Measurements from ENCODE around the gene SCNN1G. TPM values are rescaled to one million over a fixed set of nuclear protein-coding genes. Genes with fewer than 3 reads are reported as not detected.

The SCNN1G gene
- total RNA-seq, 2 experiments from 2014 or later, result not detected

DNA sequence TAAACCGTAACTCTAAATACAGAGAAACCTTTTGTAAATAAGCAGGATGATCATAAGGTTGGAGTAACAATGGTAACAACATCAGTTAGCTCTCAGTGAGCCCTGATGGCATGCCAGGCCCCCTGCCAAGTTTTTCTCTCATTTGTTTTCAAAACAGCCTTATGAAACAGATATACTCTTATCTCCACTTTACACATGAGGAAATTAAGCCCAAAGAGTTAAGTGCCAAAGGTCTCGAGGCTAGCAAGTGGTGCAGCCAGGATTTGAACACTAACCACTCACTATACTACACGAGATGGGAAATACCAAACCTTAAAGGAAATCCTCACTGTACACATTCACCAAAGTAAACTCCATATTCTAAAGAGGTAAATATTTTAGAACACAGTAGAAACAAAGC, 48.3 kb upstream of the SCNN1G start:
- Histone ChIP-seq H3K9me3 (ENCODE audit: low read length) (peaks cover 17% of the 10 kb centered on the region; the same call in 1 of the 2 replicates), H2AFZ (ENCODE audit: low read length) (no peak overlapping the region), H3K36me3 (ENCODE audit: insufficient read depth, low read length) (no peaks in the 10 kb centered on the region), H3K79me2 (ENCODE audit: insufficient read depth, low read depth, low read length) (peaks cover 59% of the 10 kb centered on the region), H3K4me1 (ENCODE audit: insufficient read depth, low read length, poor library complexity, severe bottlenecking) (peaks cover 20% of the 10 kb centered on the region), H3K27ac (ENCODE audit: low read depth, low read length, poor library complexity, severe bottlenecking) (no peak overlapping the region), H3K4me2 (ENCODE audit: low read length) (no peak overlapping the region), H3K4me3 (ENCODE audit: low read depth, low read length, poor library complexity, severe bottlenecking) (no peak overlapping the region), H4K20me1 (ENCODE audit: insufficient read depth, low read length) (peaks cover 14% of the 10 kb centered on the region), H3K9me2 (ENCODE audit: insufficient read depth, low read length) (no peaks in the 10 kb centered on the region)
- intact Hi-C loops (cut with micrococcal nuclease; ENCODE audit: unreplicated experiment), result no loop called here
- BruUV-seq (replicated peaks), result no TSS peak
- ChIA-PET POLR2A (interaction anchor here (0.8 kb wide), 1 partner anchor 8 kb away, joined by 6 read pairs; no protein-coding TSS in a partner anchor), CTCF (ENCODE audit: unreplicated experiment) (no interaction called here)
- TF ChIP-seq, protein P1, sequence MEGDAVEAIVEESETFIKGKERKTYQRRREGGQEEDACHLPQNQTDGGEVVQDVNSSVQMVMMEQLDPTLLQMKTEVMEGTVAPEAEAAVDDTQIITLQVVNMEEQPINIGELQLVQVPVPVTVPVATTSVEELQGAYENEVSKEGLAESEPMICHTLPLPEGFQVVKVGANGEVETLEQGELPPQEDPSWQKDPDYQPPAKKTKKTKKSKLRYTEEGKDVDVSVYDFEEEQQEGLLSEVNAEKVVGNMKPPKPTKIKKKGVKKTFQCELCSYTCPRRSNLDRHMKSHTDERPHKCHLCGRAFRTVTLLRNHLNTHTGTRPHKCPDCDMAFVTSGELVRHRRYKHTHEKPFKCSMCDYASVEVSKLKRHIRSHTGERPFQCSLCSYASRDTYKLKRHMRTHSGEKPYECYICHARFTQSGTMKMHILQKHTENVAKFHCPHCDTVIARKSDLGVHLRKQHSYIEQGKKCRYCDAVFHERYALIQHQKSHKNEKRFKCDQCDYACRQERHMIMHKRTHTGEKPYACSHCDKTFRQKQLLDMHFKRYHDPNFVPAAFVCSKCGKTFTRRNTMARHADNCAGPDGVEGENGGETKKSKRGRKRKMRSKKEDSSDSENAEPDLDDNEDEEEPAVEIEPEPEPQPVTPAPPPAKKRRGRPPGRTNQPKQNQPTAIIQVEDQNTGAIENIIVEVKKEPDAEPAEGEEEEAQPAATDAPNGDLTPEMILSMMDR (conservative IDR thresholded peaks at IDR 0.05; ENCODE audit: low read length), result no peak
- TF ChIP-seq EZH2phosphoT487 (IDR thresholded peaks at IDR 0.05; ENCODE audit: borderline replicate concordance, low read depth, low read length), result no peak
- DNase-seq (ENCODE audit: low spot score), result no peak

DNA sequence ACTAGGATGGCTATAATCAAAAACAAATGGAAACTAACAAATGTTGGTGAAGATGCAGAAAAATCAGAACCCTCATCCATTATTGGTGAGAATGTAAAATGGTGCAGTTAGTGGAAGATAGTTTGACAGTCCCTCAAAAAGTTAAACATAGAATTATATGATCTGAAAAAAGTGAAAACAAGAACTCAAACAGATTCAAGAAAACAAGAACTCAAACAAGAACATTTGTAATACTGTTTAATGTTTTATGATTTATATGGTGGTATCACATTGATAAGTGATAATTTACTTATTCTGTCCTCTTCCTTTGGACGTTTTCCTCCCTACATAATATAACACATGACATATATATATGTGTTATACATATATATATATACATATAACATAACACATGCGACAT, 45.3 kb upstream of the SCNN1G start:
- BruUV-seq (replicated peaks), result no TSS peak
- Histone ChIP-seq H3K27ac (ENCODE audit: low read depth, low read length, poor library complexity, severe bottlenecking) (no peak overlapping the region), H3K4me1 (ENCODE audit: insufficient read depth, low read length, poor library complexity, severe bottlenecking) (peaks cover 6% of the 10 kb centered on the region), H3K79me2 (ENCODE audit: insufficient read depth, low read depth, low read length) (peaks cover 48% of the 10 kb centered on the region), H3K4me2 (ENCODE audit: low read length) (no peak overlapping the region), H3K4me3 (ENCODE audit: low read depth, low read length, poor library complexity, severe bottlenecking) (no peak overlapping the region), H3K9me2 (ENCODE audit: insufficient read depth, low read length) (no peaks in the 10 kb centered on the region), H3K36me3 (ENCODE audit: insufficient read depth, low read length) (no peaks in the 10 kb centered on the region), H2AFZ (ENCODE audit: low read length) (no peak overlapping the region), H4K20me1 (ENCODE audit: insufficient read depth, low read length) (0 out of 2 replicates have a peak, but pooled peaks cover 7% of the 10 kb centered on the region), H3K9me3 (ENCODE audit: low read length) (peaks cover 17% of the 10 kb centered on the region; the same call in 1 of the 2 replicates)
- no peak for DNase-seq (ENCODE audit: low spot score)
- intact Hi-C loops (cut with micrococcal nuclease; ENCODE audit: unreplicated experiment), result no loop called here
- CTCF ChIA-PET (ENCODE audit: unreplicated experiment), result no interaction called here
- no peak for TF ChIP-seq EZH2phosphoT487 (IDR thresholded peaks at IDR 0.05; ENCODE audit: borderline replicate concordance, low read depth, low read length)
- TF ChIP-seq, protein P1 (conservative IDR thresholded peaks at IDR 0.05; ENCODE audit: low read length), result no peak
- POLR2A ChIA-PET, result no interaction called here

GRCh38 chr16:23137818-23138217, 44.7 kb upstream of the SCNN1G start:
- H3K79me2 ChIP-seq (ENCODE audit: insufficient read depth, low read depth, low read length), result peaks cover 47% of the 10 kb centered on the region
- H4K20me1 ChIP-seq (ENCODE audit: insufficient read depth, low read length), result peaks cover 11% of the 10 kb centered on the region; the same call in 1 of the 2 replicates
- H3K4me3 ChIP-seq (ENCODE audit: low read depth, low read length, poor library complexity, severe bottlenecking), result no peak overlapping the region
- no peak overlapping the region for H3K4me2 ChIP-seq (ENCODE audit: low read length)
- DNase-seq (ENCODE audit: low spot score), result no peak
- no peaks in the 10 kb centered on the region for H3K9me2 ChIP-seq (ENCODE audit: insufficient read depth, low read length)
- ChIA-PET POLR2A (no interaction called here), CTCF (ENCODE audit: unreplicated experiment) (no interaction called here)
- no TSS peak for BruUV-seq (replicated peaks)
- intact Hi-C loops (cut with micrococcal nuclease; ENCODE audit: unreplicated experiment), result no loop called here
- H3K36me3 ChIP-seq (ENCODE audit: insufficient read depth, low read length), result no peaks in the 10 kb centered on the region
- H3K27ac ChIP-seq (ENCODE audit: low read depth, low read length, poor library complexity, severe bottlenecking), result no peak overlapping the region
- H3K4me1 ChIP-seq (ENCODE audit: insufficient read depth, low read length, poor library complexity, severe bottlenecking), result peaks cover under 1% of the 10 kb centered on the region
- TF ChIP-seq EZH2phosphoT487 (IDR thresholded peaks at IDR 0.05; ENCODE audit: borderline replicate concordance, low read depth, low read length), result no peak
- TF ChIP-seq, protein P1 (conservative IDR thresholded peaks at IDR 0.05; ENCODE audit: low read length), result no peak
- H3K9me3 ChIP-seq (ENCODE audit: low read length), result peaks cover 17% of the 10 kb centered on the region; the same call in 1 of the 2 replicates
- H2AFZ ChIP-seq (ENCODE audit: low read length), result no peak overlapping the region

Data from OCI-LY7 (cell line).